IPS-18a (cell line): ENCODE data around the gene MYO5B.

Source experiments
- H3K27ac ChIP-seq: one replicate; pipeline ENCODE4 v1.5.1; 2013; ENCODE audit warnings: low read length
- H3K27me3 ChIP-seq: one replicate; pipeline ENCODE4 v1.6.1; 2013; ENCODE audit warnings: mild to moderate bottlenecking, low read length; ENCODE audit not compliant: control insufficient read depth, insufficient read depth
- H3K36me3 ChIP-seq: one replicate; pipeline ENCODE4 v1.6.1; 2013; ENCODE audit warnings: low read depth, low read length; ENCODE audit not compliant: control insufficient read depth
- H3K4me1 ChIP-seq: one replicate; pipeline ENCODE4 v1.6.1; 2013; ENCODE audit warnings: low read depth, low read length; ENCODE audit not compliant: control insufficient read depth
- H3K4me3 ChIP-seq: one replicate; pipeline ENCODE4 v1.5.1; 2013; ENCODE audit warnings: low read length
- H3K9ac ChIP-seq: one replicate; pipeline ENCODE4 v1.6.1; 2013; ENCODE audit warnings: mild to moderate bottlenecking, low read length, moderate library complexity
- H3K9me3 ChIP-seq: one replicate; pipeline ENCODE4 v1.6.1; 2013; ENCODE audit warnings: low read depth, low read length; ENCODE audit not compliant: control insufficient read depth

MYO5B gene

GRCh38 chr18:49959176-49959575 lies 235.8 kb downstream of the MYO5B start:
- Histone ChIP-seq H3K4me1 (no peaks in the 10 kb centered on the region), H3K9me3 (no peaks in the 10 kb centered on the region), H3K27me3 (no peaks in the 10 kb centered on the region), H3K4me3 (no peak overlapping the region), H3K9ac (no peak overlapping the region), H3K27ac (no peak overlapping the region), H3K36me3 (no peaks in the 10 kb centered on the region)

GRCh38 chr18:49955263-49955662 lies 239.7 kb downstream of the MYO5B start:
- H3K27ac ChIP-seq, result no peak overlapping the region
- H3K36me3 ChIP-seq, result no peaks in the 10 kb centered on the region
- no peaks in the 10 kb centered on the region for H3K27me3 ChIP-seq
- H3K9ac ChIP-seq, result no peak overlapping the region
- H3K9me3 ChIP-seq, result no peaks in the 10 kb centered on the region
- peaks cover 4% of the 10 kb centered on the region for H3K4me1 ChIP-seq
- no peak overlapping the region for H3K4me3 ChIP-seq

GRCh38 chr18:49953391-49953790 lies 241.6 kb downstream of the MYO5B start:
- H3K9ac ChIP-seq, result no peak overlapping the region
- no peak overlapping the region for H3K27ac ChIP-seq
- no peaks in the 10 kb centered on the region for H3K9me3 ChIP-seq
- peaks cover 4% of the 10 kb centered on the region for H3K4me1 ChIP-seq
- no peaks in the 10 kb centered on the region for H3K27me3 ChIP-seq
- no peak overlapping the region for H3K4me3 ChIP-seq
- no peaks in the 10 kb centered on the region for H3K36me3 ChIP-seq

- H3K27me3 ChIP-seq, result no peaks in the 10 kb centered on the region
- no peaks in the 10 kb centered on the region for H3K9me3 ChIP-seq
- no peaks in the 10 kb centered on the region for H3K36me3 ChIP-seq
- no peak overlapping the region for H3K9ac ChIP-seq
- H3K4me1 ChIP-seq, result peaks cover 4% of the 10 kb centered on the region
- no peak overlapping the region for H3K4me3 ChIP-seq
- H3K27ac ChIP-seq, result no peak overlapping the region
These were observed 245.0 kb downstream of the MYO5B start for GRCh38 chr18:49949951-49950395.

GRCh38 chr18:49948975-49949374 lies 246.0 kb downstream of the MYO5B start:
- no peak overlapping the region for H3K27ac ChIP-seq
- no peaks in the 10 kb centered on the region for H3K36me3 ChIP-seq
- no peaks in the 10 kb centered on the region for H3K9me3 ChIP-seq
- H3K9ac ChIP-seq, result no peak overlapping the region
- H3K4me1 ChIP-seq, result peaks cover 4% of the 10 kb centered on the region
- no peak overlapping the region for H3K4me3 ChIP-seq
- no peaks in the 10 kb centered on the region for H3K27me3 ChIP-seq

GRCh38 chr18:49944663-49945062 lies 250.3 kb downstream of the MYO5B start:
- Histone ChIP-seq H3K9ac (no peak overlapping the region), H3K27me3 (no peaks in the 10 kb centered on the region), H3K4me1 (no peaks in the 10 kb centered on the region), H3K27ac (no peak overlapping the region), H3K36me3 (no peaks in the 10 kb centered on the region), H3K9me3 (no peaks in the 10 kb centered on the region), H3K4me3 (no peak overlapping the region)

GRCh38 chr18:49936821-49937220 lies 258.1 kb downstream of the MYO5B start:
- no peaks in the 10 kb centered on the region for H3K4me1 ChIP-seq
- H3K36me3 ChIP-seq, result no peaks in the 10 kb centered on the region
- H3K27me3 ChIP-seq, result no peaks in the 10 kb centered on the region
- H3K9ac ChIP-seq, result no peak overlapping the region
- no peaks in the 10 kb centered on the region for H3K9me3 ChIP-seq
- no peak overlapping the region for H3K27ac ChIP-seq
- no peak overlapping the region for H3K4me3 ChIP-seq

- H3K27me3 ChIP-seq, result no peaks in the 10 kb centered on the region
- H3K27ac ChIP-seq, result no peak overlapping the region
- no peak overlapping the region for H3K4me3 ChIP-seq
- H3K4me1 ChIP-seq, result no peaks in the 10 kb centered on the region
- H3K9me3 ChIP-seq, result no peaks in the 10 kb centered on the region
- H3K9ac ChIP-seq, result no peak overlapping the region
- H3K36me3 ChIP-seq, result no peaks in the 10 kb centered on the region
These were observed 259.7 kb downstream of the MYO5B start for GRCh38 chr18:49935215-49935614.

- H3K27me3 ChIP-seq, result no peaks in the 10 kb centered on the region
- H3K9ac ChIP-seq, result no peak overlapping the region
- no peak overlapping the region for H3K4me3 ChIP-seq
- no peaks in the 10 kb centered on the region for H3K9me3 ChIP-seq
- H3K36me3 ChIP-seq, result no peaks in the 10 kb centered on the region
- H3K27ac ChIP-seq, result no peak overlapping the region
- no peaks in the 10 kb centered on the region for H3K4me1 ChIP-seq
These were observed 260.5 kb downstream of the MYO5B start for GRCh38 chr18:49934457-49934856.

- Histone ChIP-seq H3K4me1 (no peaks in the 10 kb centered on the region), H3K27me3 (no peaks in the 10 kb centered on the region), H3K9ac (no peak overlapping the region), H3K9me3 (no peaks in the 10 kb centered on the region), H3K4me3 (no peak overlapping the region), H3K36me3 (no peaks in the 10 kb centered on the region), H3K27ac (no peak overlapping the region)
These were observed 261.3 kb downstream of the MYO5B start for GRCh38 chr18:49933530-49934128.

GRCh38 chr18:49931760-49932159 lies 263.2 kb downstream of the MYO5B start:
- Histone ChIP-seq H3K27me3 (no peaks in the 10 kb centered on the region), H3K36me3 (no peaks in the 10 kb centered on the region), H3K27ac (no peak overlapping the region), H3K9ac (no peak overlapping the region), H3K4me1 (no peaks in the 10 kb centered on the region), H3K9me3 (no peaks in the 10 kb centered on the region), H3K4me3 (no peak overlapping the region)

- Histone ChIP-seq H3K27me3 (no peaks in the 10 kb centered on the region), H3K36me3 (no peaks in the 10 kb centered on the region), H3K4me1 (no peaks in the 10 kb centered on the region), H3K9ac (no peak overlapping the region), H3K9me3 (no peaks in the 10 kb centered on the region), H3K4me3 (no peak overlapping the region), H3K27ac (no peak overlapping the region)
These were observed 263.8 kb downstream of the MYO5B start for GRCh38 chr18:49931179-49931578.
